Uterus (tissue), 4 donors: ENCODE data around the gene EIF4EBP3. TPM values are rescaled to one million over a fixed set of nuclear protein-coding genes. Genes with fewer than 3 reads are reported as not detected.

ENCODE experiments used
- DNase-seq, 2 donors: peaks; one replicate each; pipeline ENCODE4 v3.0.0-alpha.2; 2019 to 2020
- H3K27ac ChIP-seq, 2 donors: fragments of 200-600 bp; sonication (generic); 1 replicate in 1 of 2; 2 replicates in 1 of 2; pipeline ENCODE4 v1.5.1; 2016 to 2018
- H3K27me3 ChIP-seq, 2 donors: fragments of 200-600 bp; sonication (generic); one replicate each; pipeline ENCODE4 v1.5.1; 2018 to 2019; ENCODE audit warnings: control low read depth in 1 of 2
- H3K36me3 ChIP-seq, 2 donors: fragments of 200-600 bp; sonication (generic); one replicate each; pipeline ENCODE4 v1.5.1; 2019; ENCODE audit warnings: control low read depth in 1 of 2
- H3K4me1 ChIP-seq, 2 donors: fragments of 200-600 bp; sonication (generic); one replicate each; pipeline ENCODE4 v1.5.1; 2018 to 2019; ENCODE audit warnings: control low read depth in 1 of 2
- H3K4me3 ChIP-seq, 2 donors: fragments of 200-600 bp; sonication (generic); 1 replicate in 1 of 2; 2 replicates in 1 of 2; pipeline ENCODE4 v1.5.1; 2018 to 2019; ENCODE audit warnings: mild to moderate bottlenecking in 1 of 2
- H3K9me3 ChIP-seq, 2 donors: fragments of 200-600 bp; sonication (generic); one replicate each; pipeline ENCODE4 v1.5.1; 2019; ENCODE audit warnings: control low read depth in 1 of 2
- CTCF ChIP-seq, 4 experiments: fragments of 200-600 bp in 2 of 4; fragments of 450-650 bp in 2 of 4; sonication (generic) in 2 of 4; IDR thresholded peaks; one replicate each; pipeline ENCODE4 v1.5.1; 2016 to 2019; ENCODE audit warnings: antibody characterized with exemption in 4 of 4, mild to moderate bottlenecking in 2 of 4, moderate library complexity in 1 of 4
- POLR2A ChIP-seq, 2 donors: fragments of 450-650 bp; IDR thresholded peaks; one replicate each; pipeline ENCODE4 v1.6.1; 2016; ENCODE audit warnings: antibody characterized with exemption in 2 of 2, mild to moderate bottlenecking in 1 of 2, moderate library complexity in 1 of 2
- intact Hi-C: fragments of 100-400 bp; cut with DNase I; formaldehyde crosslinking; loops from one replicate; pipeline ENCODE4 v1.15.1; 2023; ENCODE audit warnings: low total_unique reads
- total RNA-seq, 4 donors: library from RNA; depleted of rRNA in 3 of 4; stranded (reverse); fragments of >200 nt in 3 of 4; gene quantifications; one replicate each; pipeline versions ENCODE4 v1.1.0 to v1.2.4, GENCODE V29; 2014 to 2023
- donor health status: DM: yes; HTN: yes; CAD: no.

The EIF4EBP3 gene
- total RNA-seq, 4 donors from 2014 or later: 7.8 TPM; not detected in 3

- H3K9me3 ChIP-seq: no peaks in the 10 kb centered on the region
- intact Hi-C loops: no loop called here
- H3K27me3 ChIP-seq: no peaks in the 10 kb centered on the region
- no peak overlapping the region for H3K4me3 ChIP-seq
- peak overlapping the region; percentile 92 to 93 for H3K27ac ChIP-seq
- DNase-seq: no peak
- TF ChIP-seq CTCF (IDR thresholded peaks at IDR 0.05): no peak
- TF ChIP-seq POLR2A (IDR thresholded peaks at IDR 0.05): no peak
- H3K36me3 ChIP-seq: no peaks in the 10 kb centered on the region
- peaks cover 14 to 19% of the 10 kb centered on the region in 2 donors for H3K4me1 ChIP-seq
These were observed 3.0 kb downstream of the EIF4EBP3 start for GRCh38 chr5:140550147-140551079.

GRCh38 chr5:140551872-140552271 is 4.4 kb downstream of the EIF4EBP3 start:
- no peak overlapping the region for H3K27ac ChIP-seq
- no peaks in the 10 kb centered on the region for H3K36me3 ChIP-seq
- no peak for DNase-seq
- H3K4me3 ChIP-seq: no peak overlapping the region
- H3K9me3 ChIP-seq: no peaks in the 10 kb centered on the region
- H3K4me1 ChIP-seq: peaks cover 11 to 27% of the 10 kb centered on the region in 2 donors
- no peaks in the 10 kb centered on the region for H3K27me3 ChIP-seq
- intact Hi-C loops: no loop called here
- TF ChIP-seq POLR2A (IDR thresholded peaks at IDR 0.05) (no peak), CTCF (IDR thresholded peaks at IDR 0.05) (no peak)

DNA sequence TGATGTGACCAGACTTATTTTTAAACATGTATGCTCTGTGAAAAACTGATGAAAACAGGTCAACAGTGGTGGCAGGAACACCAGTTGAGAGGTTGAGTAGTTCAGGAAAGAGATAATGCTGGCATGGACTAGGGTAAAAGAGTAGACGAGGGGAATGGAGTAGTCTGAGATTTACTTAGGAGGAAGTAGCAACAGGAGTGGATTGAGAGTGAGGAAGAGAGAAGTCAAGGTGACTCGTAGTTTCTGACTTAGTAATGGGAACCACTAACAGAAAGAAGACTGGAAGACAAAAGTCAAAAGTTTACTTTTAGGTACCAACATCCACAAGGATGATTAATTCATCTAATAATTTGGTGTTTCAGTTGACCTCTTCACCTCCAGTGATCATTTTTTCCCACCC is 6.2 kb downstream of the EIF4EBP3 start:
- no peaks in the 10 kb centered on the region for H3K9me3 ChIP-seq
- H3K4me3 ChIP-seq: no peak overlapping the region
- no peak for DNase-seq
- H3K4me1 ChIP-seq: peaks cover 5 to 23% of the 10 kb centered on the region in 2 donors
- H3K36me3 ChIP-seq: no peaks in the 10 kb centered on the region
- H3K27ac ChIP-seq: no peak overlapping the region
- intact Hi-C loops: no loop called here
- no peak for TF ChIP-seq CTCF (IDR thresholded peaks at IDR 0.05)
- H3K27me3 ChIP-seq: no peaks in the 10 kb centered on the region

- H3K27me3 ChIP-seq: no peaks in the 10 kb centered on the region
- H3K4me3 ChIP-seq: no peak overlapping the region
- intact Hi-C loops: no loop called here
- H3K4me1 ChIP-seq: peaks cover 0 to 23% of the 10 kb centered on the region in 2 donors
- DNase-seq: no peak
- TF ChIP-seq CTCF (IDR thresholded peaks at IDR 0.05) (no peak), POLR2A (IDR thresholded peaks at IDR 0.05) (no peak)
- H3K9me3 ChIP-seq: no peaks in the 10 kb centered on the region
- H3K27ac ChIP-seq: no peak overlapping the region
- no peaks in the 10 kb centered on the region for H3K36me3 ChIP-seq
These were observed 7.0 kb downstream of the EIF4EBP3 start for GRCh38 chr5:140554454-140554853.

DNA sequence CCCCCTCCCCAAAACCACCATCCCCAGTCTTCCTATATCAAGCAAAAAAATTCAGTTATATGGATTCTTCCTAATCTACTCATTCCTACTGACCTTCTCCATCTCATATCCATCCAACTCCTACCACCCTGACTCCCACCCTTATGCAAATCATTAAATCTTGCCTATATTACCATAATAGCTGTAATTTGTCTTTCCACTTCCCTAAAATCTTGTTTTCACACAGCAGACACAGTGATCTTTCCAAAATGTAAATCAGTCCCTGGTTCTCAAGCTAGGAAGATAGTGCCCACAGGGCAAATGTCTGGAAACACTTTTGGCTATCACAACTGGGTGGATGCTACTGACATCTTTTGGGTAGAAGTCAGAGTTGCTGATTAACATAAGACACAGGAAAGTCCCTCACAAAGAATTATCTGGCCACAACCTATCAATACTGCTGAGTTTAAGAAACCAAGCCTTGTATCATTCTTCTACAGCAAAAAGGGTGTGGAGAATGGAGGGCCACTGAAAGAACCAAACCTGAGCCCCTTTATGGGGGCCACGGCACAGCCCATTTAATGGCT is 8.4 kb downstream of the EIF4EBP3 start:
- Histone ChIP-seq H3K36me3 (no peaks in the 10 kb centered on the region), H3K9me3 (no peaks in the 10 kb centered on the region), H3K4me3 (no peak overlapping the region), H3K4me1 (peaks cover 0 to 19% of the 10 kb centered on the region in 2 donors), H3K27ac (peak overlapping the region in 1 of 2 donors; percentile 81), H3K27me3 (no peaks in the 10 kb centered on the region)
- intact Hi-C loops: no loop called here
- no peak for DNase-seq
- TF ChIP-seq POLR2A (IDR thresholded peaks at IDR 0.05) (no peak), CTCF (IDR thresholded peaks at IDR 0.05) (no peak)
